Adrenal gland (tissue), 5 donors: Measurements from ENCODE around the gene SMPD4.

ENCODE experiments used
- POLR2A ChIP-seq, 2 donors: fragments of 450-650 bp; IDR thresholded peaks; one replicate each; pipeline ENCODE4 v1.6.1; 2017; ENCODE audit warnings: antibody characterized with exemption in 2 of 2, mild to moderate bottlenecking in 2 of 2, moderate library complexity in 1 of 2
- TF ChIP-seq, protein P1 (sequence below), 6 experiments: fragments of 450-650 bp in 4 of 6; fragments of 200-600 bp in 2 of 6; sonication (generic) in 1 of 6; IDR thresholded peaks; 1 replicate in 5 of 6; 2 replicates in 1 of 6; pipeline versions ENCODE4 v1.5.1 to v1.8.0; 2016 to 2021; ENCODE audit warnings: antibody characterized with exemption in 6 of 6, mild to moderate bottlenecking in 2 of 6, moderate library complexity in 1 of 6
- donor health status: DM: no; HTN: no; CAD: no.

DNA sequence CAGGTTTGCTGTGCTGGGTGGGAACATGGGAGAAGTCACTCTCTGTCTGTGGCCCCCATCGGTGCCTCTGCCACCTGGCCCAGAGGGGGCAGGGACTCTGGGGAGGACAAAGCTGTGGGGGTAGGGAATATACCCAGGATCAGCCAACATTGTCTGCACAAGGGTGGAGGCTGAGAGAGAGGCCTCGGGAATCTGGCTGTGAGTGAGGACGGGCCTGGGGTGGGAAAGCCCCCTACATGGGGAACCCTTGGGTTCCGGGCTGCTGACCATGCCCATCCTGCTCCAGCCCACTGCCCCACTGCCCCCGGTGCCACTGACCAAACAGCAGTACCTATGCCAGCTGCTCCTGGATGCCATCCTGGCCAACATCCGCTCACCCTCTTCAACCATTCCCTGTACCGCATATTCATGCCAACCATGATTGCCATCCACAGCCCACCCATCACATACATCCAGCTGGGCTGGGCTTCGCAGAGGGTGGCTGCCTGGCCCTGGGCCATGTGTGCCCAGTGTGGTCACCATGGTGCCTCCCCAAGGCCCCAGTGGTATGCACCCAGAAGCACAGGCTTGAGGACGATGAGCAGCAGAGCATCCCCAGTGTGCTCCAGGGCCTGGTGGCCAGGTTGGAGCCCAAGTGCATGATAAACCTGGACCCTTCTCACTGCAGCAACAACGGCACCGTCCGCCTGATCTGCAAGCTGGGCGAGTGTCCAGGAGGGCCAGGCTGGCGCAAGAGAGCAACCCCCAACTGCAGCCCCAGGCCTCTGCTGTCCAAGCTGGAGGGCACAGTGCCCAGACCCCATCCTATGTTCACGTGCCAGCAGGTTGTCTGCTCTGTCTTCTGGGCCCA lies 45.5 kb downstream of the SMPD4 start:
- TF ChIP-seq, protein P1, sequence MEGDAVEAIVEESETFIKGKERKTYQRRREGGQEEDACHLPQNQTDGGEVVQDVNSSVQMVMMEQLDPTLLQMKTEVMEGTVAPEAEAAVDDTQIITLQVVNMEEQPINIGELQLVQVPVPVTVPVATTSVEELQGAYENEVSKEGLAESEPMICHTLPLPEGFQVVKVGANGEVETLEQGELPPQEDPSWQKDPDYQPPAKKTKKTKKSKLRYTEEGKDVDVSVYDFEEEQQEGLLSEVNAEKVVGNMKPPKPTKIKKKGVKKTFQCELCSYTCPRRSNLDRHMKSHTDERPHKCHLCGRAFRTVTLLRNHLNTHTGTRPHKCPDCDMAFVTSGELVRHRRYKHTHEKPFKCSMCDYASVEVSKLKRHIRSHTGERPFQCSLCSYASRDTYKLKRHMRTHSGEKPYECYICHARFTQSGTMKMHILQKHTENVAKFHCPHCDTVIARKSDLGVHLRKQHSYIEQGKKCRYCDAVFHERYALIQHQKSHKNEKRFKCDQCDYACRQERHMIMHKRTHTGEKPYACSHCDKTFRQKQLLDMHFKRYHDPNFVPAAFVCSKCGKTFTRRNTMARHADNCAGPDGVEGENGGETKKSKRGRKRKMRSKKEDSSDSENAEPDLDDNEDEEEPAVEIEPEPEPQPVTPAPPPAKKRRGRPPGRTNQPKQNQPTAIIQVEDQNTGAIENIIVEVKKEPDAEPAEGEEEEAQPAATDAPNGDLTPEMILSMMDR (IDR thresholded peaks at IDR 0.05): no peak
- TF ChIP-seq POLR2A (IDR thresholded peaks at IDR 0.05): no peak
